Measurements from ENCODE around the gene AHCYL1. TPM values are rescaled to one million over a fixed set of nuclear protein-coding genes. Genes with fewer than 3 reads are reported as not detected.
A peak's percentile ranks its signal among the peaks of the same experiment; 100 is the strongest.

AHCYL1 gene
- polyA plus RNA-seq (2011; rRNA removed) (147 and 148 TPM in 2 replicates), polyA plus RNA-seq (2017; fragmentation: RNase III; extraction: RNeasy Plus Mini Kit Qiagen cat#74134 plus additional on column Dnase treatment) (124 to 145 TPM (median 133 TPM) in 3 replicates), polyA minus RNA-seq (2011; rRNA and poly(A)+ RNA removed) (94.6 and 102 TPM in 2 replicates)
- polyA plus RNA-seq (2012; cell fraction: cytosol; rRNA removed): 66.5 and 81.2 TPM in 2 replicates
- 65.5 and 81.1 TPM in 2 replicates for polyA plus RNA-seq (2012; cell fraction: nucleus; rRNA removed)

- H3K9me3 ChIP-seq: no peaks in the 10 kb centered on the region
- POLR2A ChIA-PET: interaction anchor here (0.6 to 2.1 kb wide), 10 partner anchors 19 to 436 kb away, joined by 3 to 23 read pairs (median 3); partner anchors contain the start of gene GNAI3
- FAIRE-seq (no peak), ATAC-seq (peak; percentile 84 to 89), DNase-seq (ENCODE audit: low read depth in 1 of 2, low spot score in 1 of 2) (peak; percentile 92 to 97)
- CTCF ChIA-PET: interaction anchor here (0.6 to 17.7 kb wide), 89 partner anchors 11 to 495 kb away, joined by 3 to 969 read pairs (median 5); partner anchors contain the start of genes CSF1, CYB561D1 and GSTM4
- H3K27ac ChIP-seq: peak within 1 kb of the TSS; percentile 95 to 98
- WGBS (ENCODE audit: missing lambda C conversion rate): under 1% methylated on average over 31 of the region's 79 CpGs
- H3K4me1 ChIP-seq: peaks cover 72% of the 10 kb centered on the region
- H3K4me2 ChIP-seq: peak within 1 kb of the TSS; percentile 93
- peak within 1 kb of the TSS; percentile 89 for H3K4me3 ChIP-seq
- TF ChIP-seq NPAS2 (CRISPR knock-in tag; IDR thresholded peaks at IDR 0.05; ENCODE audit: borderline replicate concordance): no peak
- no peak for TF ChIP-seq TP53 (CRISPR knock-in tag; IDR thresholded peaks at IDR 0.05)
- peak; percentile 77 for TF ChIP-seq POLR2A (IDR thresholded peaks at IDR 0.05; ENCODE audit: low read length)
- TF ChIP-seq RARB (CRISPR knock-in tag; IDR thresholded peaks at IDR 0.05): no peak
- no peak for TF ChIP-seq SREBF2 (IDR thresholded peaks at IDR 0.05)
- no peak for TF ChIP-seq ZSCAN20 (CRISPR knock-in tag; IDR thresholded peaks at IDR 0.05)
- TF ChIP-seq REST (IDR thresholded peaks at IDR 0.05): no peak
- no peak for TF ChIP-seq HOXA7 (CRISPR knock-in tag; IDR thresholded peaks at IDR 0.05)
- no peak for TF ChIP-seq FOSB (CRISPR knock-in tag; IDR thresholded peaks at IDR 0.05)
- TF ChIP-seq HOXB5 (CRISPR knock-in tag; IDR thresholded peaks at IDR 0.05): no peak
- no peak for TF ChIP-seq EHF (CRISPR knock-in tag; IDR thresholded peaks at IDR 0.05)
- peak; percentile 51 to 68; a peak in 2 of 5 replicates for TF ChIP-seq JUN (IDR thresholded peaks at IDR 0.05)
- no peak for TF ChIP-seq RFX5 (IDR thresholded peaks at IDR 0.05)
- no peak for TF ChIP-seq HOXB13 (CRISPR knock-in tag; IDR thresholded peaks at IDR 0.05; ENCODE audit: low read depth)
- TF ChIP-seq MAFK (IDR thresholded peaks at IDR 0.05; ENCODE audit: partially characterized antibody): no peak
- TF ChIP-seq CEBPB (IDR thresholded peaks at IDR 0.05): no peak; a peak in 1 of 4 replicates
- no peak for TF ChIP-seq NR3C1 (IDR thresholded peaks at IDR 0.05)
- TF ChIP-seq PHF8 (IDR thresholded peaks at IDR 0.05; ENCODE audit: borderline replicate concordance, low read depth): peak; percentile 76; the same call in 1 of the 2 replicates
- TF ChIP-seq KDM5A (IDR thresholded peaks at IDR 0.05): no peak
- TF ChIP-seq CHD4 (IDR thresholded peaks at IDR 0.05; ENCODE audit: borderline replicate concordance): no peak
- TF ChIP-seq FOSL2 (IDR thresholded peaks at IDR 0.05): no peak
- no peak for TF ChIP-seq FOSL2 (CRISPR knock-in tag; IDR thresholded peaks at IDR 0.05)
- no peak for TF ChIP-seq KDM1A (IDR thresholded peaks at IDR 0.05; ENCODE audit: low read depth)
- TF ChIP-seq CTCF (IDR thresholded peaks at IDR 0.05): peak; percentile 86
- TF ChIP-seq SMC3 (IDR thresholded peaks at IDR 0.05): peak; percentile 99
- TF ChIP-seq CBX8 (IDR thresholded peaks at IDR 0.05): no peak
- no peak for TF ChIP-seq JUNB (IDR thresholded peaks at IDR 0.05)
- TF ChIP-seq GATA3 (IDR thresholded peaks at IDR 0.05; ENCODE audit: borderline replicate concordance): no peak
- no peak for TF ChIP-seq ZC3H11A (IDR thresholded peaks at IDR 0.05)
- no peak for TF ChIP-seq ZNF302 (CRISPR knock-in tag; IDR thresholded peaks at IDR 0.05)
- TF ChIP-seq CHD2 (IDR thresholded peaks at IDR 0.05; ENCODE audit: low read length, partially characterized antibody): no peak
- TF ChIP-seq MAZ (IDR thresholded peaks at IDR 0.05; ENCODE audit: borderline replicate concordance, low read depth, low read length): peak; percentile 95; the same call in 1 of the 2 replicates
- TF ChIP-seq RNF2 (IDR thresholded peaks at IDR 0.05; ENCODE audit: borderline replicate concordance, low read depth): no peak
- TF ChIP-seq FOXS1 (CRISPR knock-in tag; IDR thresholded peaks at IDR 0.05): no peak
- TF ChIP-seq USF2 (IDR thresholded peaks at IDR 0.05): no peak
- TF ChIP-seq HDAC2 (IDR thresholded peaks at IDR 0.05): no peak
- no peak for TF ChIP-seq ESRRA (IDR thresholded peaks at IDR 0.05; ENCODE audit: borderline replicate concordance, low read length)
Measured at GRCh38 chr1:109984456-109985246, at the start of gene AHCYL1. Gene AHCYL1, plus strand, starts transcription at chr1:109984765. Its CDS starts 288 bp downstream, at chr1:109985053.
